Activated naive CD4-positive, alpha-beta T cell treated with anti-CD3 and anti-CD28 coated beads, Interleukin-2, amount 10 ng/mL, durations not matched to agents 7 days and 5 days (primary cell): ENCODE results near the gene RAB7B.

Experiments used
- CTCF ChIA-PET: fragments of 350-600 bp; sonication (Branson Sonifier 250); formaldehyde crosslinking; loops from one replicate; lab custom pipeline; 2021; ENCODE audit warnings: antibody characterized with exemption; lab: Charles Lee
- DNase-seq: peaks from one replicate; pipeline ENCODE4 v3.0.0-alpha.2; 2020
- H3K27ac Mint-ChIP-seq: one replicate; pipeline ENCODE4 v1.8.0; 2021; ENCODE audit warnings: mild to moderate bottlenecking, moderate library complexity, mixed read lengths
- H3K27me3 Mint-ChIP-seq: one replicate; pipeline ENCODE4 v1.8.0; 2021; ENCODE audit warnings: mild to moderate bottlenecking, mixed read lengths
- H3K36me3 Mint-ChIP-seq: one replicate; pipeline ENCODE4 v1.8.0; 2021; ENCODE audit warnings: mixed read lengths
- H3K4me1 Mint-ChIP-seq: one replicate; pipeline ENCODE4 v1.8.0; 2021; ENCODE audit warnings: mixed read lengths
- H3K4me3 Mint-ChIP-seq: one replicate; pipeline ENCODE4 v1.8.0; 2021; ENCODE audit warnings: mild to moderate bottlenecking, moderate library complexity, mixed read lengths
- H3K9me3 Mint-ChIP-seq: one replicate; pipeline ENCODE4 v1.8.0; 2021; ENCODE audit warnings: mixed read lengths

Gene RAB7B

DNA sequence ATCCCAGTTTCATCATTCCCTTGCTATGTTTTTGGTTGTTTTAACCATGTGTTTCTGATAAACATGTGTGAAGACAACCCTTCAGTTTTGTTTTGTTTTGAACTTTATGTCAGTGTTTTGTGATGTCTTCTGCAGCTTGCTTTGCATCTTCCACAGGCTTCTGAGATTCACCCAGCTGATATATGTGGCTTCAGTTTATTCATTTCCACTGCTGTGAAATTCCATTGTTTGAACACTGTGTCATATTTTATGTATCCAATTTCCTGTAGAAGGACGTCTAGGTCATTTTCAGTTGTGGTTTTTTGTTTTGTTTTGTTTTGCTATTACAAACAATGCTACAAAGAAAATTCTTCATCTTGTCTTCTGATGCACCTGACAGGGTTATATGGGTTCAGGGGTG is 32.7 kb downstream of the RAB7B start:
- H3K27ac Mint-ChIP-seq: no peak overlapping the region
- H3K36me3 Mint-ChIP-seq: no peaks in the 10 kb centered on the region
- peaks cover 7% of the 10 kb centered on the region for H3K27me3 Mint-ChIP-seq
- CTCF ChIA-PET: interaction anchor here (0.9 to 1.1 kb wide), 2 partner anchors 9 to 179 kb away, joined by 3 read pairs; no protein-coding TSS in a partner anchor
- DNase-seq: no peak
- no peak overlapping the region for H3K4me3 Mint-ChIP-seq
- H3K9me3 Mint-ChIP-seq: peaks cover 14% of the 10 kb centered on the region
- H3K4me1 Mint-ChIP-seq: no peaks in the 10 kb centered on the region

- no peaks in the 10 kb centered on the region for H3K4me1 Mint-ChIP-seq
- peaks cover 17% of the 10 kb centered on the region for H3K27me3 Mint-ChIP-seq
- peaks cover 4% of the 10 kb centered on the region for H3K9me3 Mint-ChIP-seq
- H3K4me3 Mint-ChIP-seq: no peak overlapping the region
- CTCF ChIA-PET: interaction anchor here (1.1 to 2.7 kb wide), 6 partner anchors 8 to 310 kb away, joined by 3 to 16 read pairs (median 3); no protein-coding TSS in a partner anchor
- no peaks in the 10 kb centered on the region for H3K36me3 Mint-ChIP-seq
- H3K27ac Mint-ChIP-seq: no peak overlapping the region
- DNase-seq: no peak
Observed at GRCh38 chr1:205969229-205969628, 34.0 kb downstream of the RAB7B start.

DNA sequence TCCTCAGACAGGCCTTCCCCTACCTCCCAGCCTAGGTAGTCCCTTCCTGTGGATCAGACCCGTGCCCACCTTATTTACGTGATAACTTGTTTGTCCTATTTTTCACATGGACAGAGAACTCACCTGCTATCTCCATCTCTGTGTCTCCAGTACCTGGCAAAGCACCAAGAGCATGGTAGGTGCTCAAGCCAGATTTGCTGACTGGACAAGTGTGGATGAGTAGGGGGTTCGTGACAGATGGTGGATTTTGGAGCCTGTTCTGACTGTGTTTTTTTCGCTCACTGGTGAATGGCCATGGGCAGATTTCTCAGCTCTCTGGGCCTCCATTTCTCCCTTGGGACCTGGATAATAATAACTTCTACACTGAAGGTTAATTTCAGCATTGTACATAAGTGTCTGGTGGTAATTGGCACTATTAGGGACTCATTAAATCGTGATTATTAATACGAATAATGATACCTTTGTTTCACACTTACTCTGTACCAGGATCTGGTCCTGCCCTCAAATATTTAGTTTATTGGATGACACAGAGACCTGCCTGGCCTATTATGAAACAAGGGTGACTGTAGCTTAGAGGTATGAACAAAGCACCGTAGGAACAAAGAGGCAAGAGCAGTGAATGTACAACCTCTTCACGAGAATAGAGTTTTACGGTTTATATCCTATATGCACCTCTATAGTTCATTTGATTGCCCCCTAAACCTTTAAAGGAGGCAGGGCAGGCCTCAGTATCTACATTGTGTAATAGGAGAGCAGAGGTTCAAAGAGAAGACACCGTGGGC is 35.5 kb downstream of the RAB7B start:
- CTCF ChIA-PET: interaction anchor here (1.3 to 2.7 kb wide), 3 partner anchors 10 to 185 kb away, joined by 3 to 16 read pairs (median 11); no protein-coding TSS in a partner anchor
- no peak for DNase-seq
- no peak overlapping the region for H3K4me3 Mint-ChIP-seq
- no peaks in the 10 kb centered on the region for H3K36me3 Mint-ChIP-seq
- H3K27ac Mint-ChIP-seq: no peak overlapping the region
- peaks cover 26% of the 10 kb centered on the region for H3K27me3 Mint-ChIP-seq
- no peaks in the 10 kb centered on the region for H3K9me3 Mint-ChIP-seq
- H3K4me1 Mint-ChIP-seq: no peaks in the 10 kb centered on the region

DNA sequence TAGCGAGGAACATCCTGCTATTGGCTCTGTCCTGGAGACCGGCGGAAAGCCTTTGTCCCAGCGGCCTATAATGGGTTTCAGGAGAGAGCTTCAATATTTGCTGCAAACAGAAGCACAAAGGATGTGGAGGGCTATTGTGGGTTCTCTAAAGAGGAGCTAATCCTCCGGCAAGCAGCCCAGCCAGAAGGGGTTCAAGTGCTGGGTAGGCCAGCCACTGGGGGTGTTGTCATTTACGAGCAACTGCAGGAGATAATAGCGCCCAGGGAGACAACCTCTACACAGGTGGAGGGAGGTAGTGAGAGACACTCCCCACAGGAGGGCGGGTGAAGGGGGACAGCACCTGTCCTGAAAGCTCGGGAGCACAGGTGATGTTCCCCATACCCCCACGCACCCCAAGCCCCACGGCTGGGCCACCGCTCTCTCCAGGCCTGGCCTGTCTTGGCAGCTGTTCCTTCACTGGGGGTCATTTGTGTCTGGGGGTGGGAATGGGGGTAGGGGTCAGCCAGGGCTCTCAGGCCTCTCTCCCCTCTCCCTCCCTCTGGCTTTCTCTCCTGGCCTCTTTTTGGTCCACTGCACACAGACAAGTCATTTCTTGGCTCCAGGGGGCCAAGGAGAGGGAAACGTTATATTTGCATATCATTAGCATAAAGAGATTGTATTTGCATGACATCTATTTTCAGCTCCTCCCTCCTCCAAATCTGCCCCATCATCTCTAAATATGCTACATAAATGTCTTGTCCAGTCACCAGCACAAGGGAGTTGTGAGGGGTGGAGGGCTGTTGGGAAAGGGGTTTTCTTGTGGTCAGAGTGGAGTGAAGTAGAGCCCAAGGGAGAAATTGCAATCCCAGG is 37.9 kb downstream of the RAB7B start:
- H3K27me3 Mint-ChIP-seq: peaks cover 45% of the 10 kb centered on the region
- H3K9me3 Mint-ChIP-seq: no peaks in the 10 kb centered on the region
- CTCF ChIA-PET: interaction anchor here (0.8 to 3.0 kb wide), 3 partner anchors 12 to 48 kb away, joined by 3 to 24 read pairs (median 3); no protein-coding TSS in a partner anchor
- no peak for DNase-seq
- no peak overlapping the region for H3K4me3 Mint-ChIP-seq
- H3K4me1 Mint-ChIP-seq: peaks cover 2% of the 10 kb centered on the region
- H3K36me3 Mint-ChIP-seq: no peaks in the 10 kb centered on the region
- H3K27ac Mint-ChIP-seq: no peak overlapping the region

GRCh38 chr1:205963352-205964155 is 39.6 kb downstream of the RAB7B start:
- H3K36me3 Mint-ChIP-seq: no peaks in the 10 kb centered on the region
- H3K4me1 Mint-ChIP-seq: peaks cover 2% of the 10 kb centered on the region
- DNase-seq: no peak
- H3K27ac Mint-ChIP-seq: no peak overlapping the region
- H3K27me3 Mint-ChIP-seq: peaks cover 61% of the 10 kb centered on the region
- no peaks in the 10 kb centered on the region for H3K9me3 Mint-ChIP-seq
- no peak overlapping the region for H3K4me3 Mint-ChIP-seq
- CTCF ChIA-PET: no interaction called here

DNA sequence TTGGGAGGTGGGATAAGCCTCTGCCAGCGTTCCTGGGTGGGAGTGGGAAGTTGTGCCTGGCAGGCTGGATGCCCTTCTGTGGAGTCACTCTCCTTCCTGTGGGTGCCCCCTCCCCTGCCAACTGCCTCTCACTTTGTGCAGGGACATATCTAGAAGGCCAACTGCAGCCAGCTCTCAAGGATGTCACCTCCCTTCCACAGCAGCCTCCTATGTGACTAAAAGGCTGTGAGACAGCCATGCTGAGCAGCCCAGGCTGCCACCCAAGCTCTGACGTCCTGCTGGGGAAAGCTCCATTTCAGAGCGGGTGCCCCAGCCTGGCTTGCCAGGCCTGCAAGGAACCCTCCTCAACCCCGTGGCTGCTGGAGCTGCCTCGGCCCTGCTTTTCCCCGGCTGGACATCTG is 40.4 kb downstream of the RAB7B start:
- no peak for DNase-seq
- Mint-ChIP-seq H3K9me3 (no peaks in the 10 kb centered on the region), H3K4me3 (no peak overlapping the region), H3K36me3 (no peaks in the 10 kb centered on the region), H3K27me3 (peaks cover 64% of the 10 kb centered on the region), H3K27ac (no peak overlapping the region), H3K4me1 (peaks cover 2% of the 10 kb centered on the region)
- CTCF ChIA-PET: no interaction called here

DNA sequence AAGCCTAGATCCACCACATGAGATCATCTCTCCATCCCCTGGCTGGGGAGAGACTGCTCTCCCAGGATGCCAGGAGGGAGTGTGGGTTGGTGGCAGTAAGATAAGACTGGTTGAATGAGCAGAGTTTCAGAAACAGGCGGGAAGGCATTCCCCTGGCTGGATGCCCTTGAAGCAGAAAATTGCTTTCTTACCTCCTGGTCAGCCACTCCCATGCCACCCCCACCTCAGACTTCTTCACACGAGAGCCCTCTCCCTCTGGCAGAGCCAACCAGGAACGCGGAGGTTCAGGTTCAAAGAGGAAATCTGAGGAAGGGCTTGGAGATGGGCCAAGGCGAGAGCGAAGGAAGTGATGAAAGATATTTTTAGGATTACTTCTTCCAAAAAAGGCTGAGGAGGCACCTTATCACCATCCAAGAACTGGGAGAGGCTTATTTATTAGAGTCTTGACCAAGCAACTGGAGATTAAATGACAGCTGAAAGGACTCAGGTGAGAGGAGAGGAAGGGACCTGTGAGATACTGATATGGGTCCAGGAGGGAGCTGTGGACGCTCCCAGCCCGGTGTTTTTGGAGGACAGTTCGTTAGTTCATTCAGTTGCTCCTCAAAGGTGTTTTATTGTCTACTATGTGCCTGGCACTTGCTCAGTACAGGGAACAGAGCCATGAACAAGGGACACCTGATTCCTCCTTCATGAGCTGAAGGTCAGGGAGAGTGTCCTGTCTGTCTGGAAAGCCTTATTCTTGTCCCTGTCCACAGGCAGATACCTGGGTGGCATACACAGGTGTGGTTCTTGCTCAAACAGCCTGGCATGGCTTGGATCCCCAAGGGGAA is 41.0 kb downstream of the RAB7B start:
- Mint-ChIP-seq H3K9me3 (no peaks in the 10 kb centered on the region), H3K27me3 (peaks cover 61% of the 10 kb centered on the region), H3K27ac (no peak overlapping the region), H3K4me3 (no peak overlapping the region), H3K36me3 (no peaks in the 10 kb centered on the region), H3K4me1 (peaks cover 2% of the 10 kb centered on the region)
- CTCF ChIA-PET: interaction anchor here (0.6 to 1.3 kb wide), 3 partner anchors 8 to 41 kb away, joined by 3 to 8 read pairs (median 3); no protein-coding TSS in a partner anchor
- no peak for DNase-seq

DNA sequence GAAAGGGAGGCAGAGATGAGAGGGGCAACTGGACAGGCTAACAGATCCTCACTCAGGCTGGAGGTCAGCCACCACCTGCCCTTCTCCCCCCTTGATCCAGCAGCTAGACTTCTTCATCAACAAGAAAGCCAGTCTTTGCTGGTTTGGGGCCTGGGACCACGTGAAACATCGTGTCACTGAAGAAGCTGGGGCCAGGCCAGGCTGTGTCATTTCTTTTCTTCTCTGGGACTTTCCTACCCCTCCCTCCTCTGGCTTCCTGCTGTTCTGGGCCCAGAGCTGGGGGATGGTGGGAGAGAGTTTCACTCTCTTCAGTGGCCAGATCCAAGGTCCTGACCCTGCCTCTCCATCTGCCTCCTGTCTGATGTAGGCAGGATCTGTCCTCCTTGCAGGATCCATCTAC is 41.8 kb downstream of the RAB7B start:
- no peaks in the 10 kb centered on the region for H3K9me3 Mint-ChIP-seq
- no peak overlapping the region for H3K4me3 Mint-ChIP-seq

DNA sequence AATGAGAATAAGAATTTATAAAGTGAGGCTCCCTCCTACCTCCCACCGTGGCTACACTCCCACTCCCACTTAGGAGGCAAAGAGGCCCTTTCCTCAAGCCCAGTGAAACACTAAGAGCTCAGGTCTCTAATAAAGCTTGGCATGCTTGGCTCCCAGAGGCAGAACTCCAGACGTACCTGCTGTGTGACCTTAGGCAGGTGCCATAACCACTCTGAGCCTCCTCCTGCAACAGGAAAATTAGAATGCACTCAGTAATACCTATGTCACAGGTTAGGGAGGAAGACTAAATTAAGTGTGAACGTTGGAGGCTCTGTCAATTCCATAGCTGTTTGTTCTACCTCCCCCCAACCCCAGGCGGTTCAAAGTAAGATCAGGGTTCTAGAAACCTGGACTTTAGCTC is 43.4 kb downstream of the RAB7B start:
- H3K9me3 Mint-ChIP-seq: no peaks in the 10 kb centered on the region
- no peaks in the 10 kb centered on the region for H3K36me3 Mint-ChIP-seq
- CTCF ChIA-PET: interaction anchor here (1.0 to 3.2 kb wide), 2 partner anchors 18 to 149 kb away, joined by 5 to 17 read pairs; no protein-coding TSS in a partner anchor
- H3K4me1 Mint-ChIP-seq: peaks cover 2% of the 10 kb centered on the region
- H3K27ac Mint-ChIP-seq: no peak overlapping the region
- peaks cover 76% of the 10 kb centered on the region for H3K27me3 Mint-ChIP-seq
- DNase-seq: no peak
- no peak overlapping the region for H3K4me3 Mint-ChIP-seq

More for the DNA sequence above, 41.8 kb downstream of the RAB7B start:
- CTCF ChIA-PET: interaction anchor here (0.6 to 1.3 kb wide), 5 partner anchors 9 to 42 kb away, joined by 3 to 8 read pairs (median 3); no protein-coding TSS in a partner anchor
- Mint-ChIP-seq H3K27me3 (peaks cover 67% of the 10 kb centered on the region), H3K27ac (no peak overlapping the region), H3K36me3 (no peaks in the 10 kb centered on the region), H3K4me1 (peaks cover 2% of the 10 kb centered on the region)
- DNase-seq: peak; percentile 26

GRCh38 chr1:205955499-205955898 is 47.7 kb downstream of the RAB7B start:
- H3K27ac Mint-ChIP-seq: no peak overlapping the region
- DNase-seq: no peak
- CTCF ChIA-PET: no interaction called here
- H3K9me3 Mint-ChIP-seq: no peaks in the 10 kb centered on the region
- no peaks in the 10 kb centered on the region for H3K4me1 Mint-ChIP-seq
- no peaks in the 10 kb centered on the region for H3K36me3 Mint-ChIP-seq
- H3K27me3 Mint-ChIP-seq: peaks cover 69% of the 10 kb centered on the region
- H3K4me3 Mint-ChIP-seq: no peak overlapping the region

- Mint-ChIP-seq H3K4me3 (no peak overlapping the region), H3K27me3 (peaks cover 69% of the 10 kb centered on the region), H3K4me1 (no peaks in the 10 kb centered on the region), H3K27ac (no peak overlapping the region), H3K36me3 (no peaks in the 10 kb centered on the region), H3K9me3 (no peaks in the 10 kb centered on the region)
- CTCF ChIA-PET: no interaction called here
- no peak for DNase-seq
Observed at GRCh38 chr1:205954819-205955404, 48.3 kb downstream of the RAB7B start.

DNA sequence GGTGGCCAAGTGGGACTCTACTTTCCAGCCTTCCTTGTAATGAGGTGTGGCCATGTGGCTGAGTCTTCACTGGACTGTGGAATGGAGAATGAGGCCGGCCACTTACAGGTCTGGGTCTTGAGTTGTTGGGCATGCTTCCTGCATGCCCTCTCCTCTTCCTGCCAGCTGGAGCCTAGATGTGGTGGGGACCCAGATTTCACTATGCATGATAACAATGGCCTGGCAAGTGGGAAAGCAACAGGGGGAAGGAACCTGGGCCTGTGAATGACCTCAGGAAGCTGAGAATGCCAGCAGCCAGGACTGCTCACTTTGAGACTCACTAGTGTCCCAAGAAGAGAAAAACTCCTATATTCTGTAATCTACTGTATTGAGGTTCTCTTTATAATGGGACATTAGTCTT is 51.4 kb downstream of the RAB7B start:
- no peaks in the 10 kb centered on the region for H3K9me3 Mint-ChIP-seq
- CTCF ChIA-PET: interaction anchor here (0.6 to 3.1 kb wide), 2 partner anchors 25 to 695 kb away, joined by 3 to 19 read pairs; no protein-coding TSS in a partner anchor
- peaks cover 70% of the 10 kb centered on the region for H3K27me3 Mint-ChIP-seq
- H3K4me3 Mint-ChIP-seq: no peak overlapping the region
- DNase-seq: no peak
- no peaks in the 10 kb centered on the region for H3K4me1 Mint-ChIP-seq
- H3K27ac Mint-ChIP-seq: no peak overlapping the region
- no peaks in the 10 kb centered on the region for H3K36me3 Mint-ChIP-seq
